T-helper 2 cell treated with Interferon-gamma antibody and Interleukin-4, amounts not matched to agents 5 μg/mL and 100 μg/mL, for 36 hours (primary cell): Measurements from ENCODE around the gene TRIM24.
"Not testable (repeated sequence)": the region's sequence is repeated elsewhere in the genome, so short reads cannot be mapped to it uniquely, and the experiment has no call there.

Experiments
- DNase-seq: peaks from one replicate; pipeline ENCODE4 v3.0.0; 2021; ENCODE audit warnings: low spot score
- H3K27ac Mint-ChIP-seq: one replicate; pipeline ENCODE4 v1.8.0; 2021; ENCODE audit warnings: mild to moderate bottlenecking, mixed read lengths
- H3K27me3 Mint-ChIP-seq: one replicate; pipeline ENCODE4 v1.8.0; 2021; ENCODE audit warnings: low read depth, mixed read lengths
- H3K36me3 Mint-ChIP-seq: one replicate; pipeline ENCODE4 v1.8.0; 2021; ENCODE audit warnings: low read depth, mixed read lengths
- H3K4me1 Mint-ChIP-seq: one replicate; pipeline ENCODE4 v1.8.0; 2021; ENCODE audit warnings: low read depth, mixed read lengths
- H3K4me3 Mint-ChIP-seq: one replicate; pipeline ENCODE4 v1.8.0; 2022; ENCODE audit warnings: mild to moderate bottlenecking, moderate library complexity, mixed read lengths
- H3K9me3 Mint-ChIP-seq: one replicate; pipeline ENCODE4 v1.8.0; 2021; ENCODE audit warnings: mixed read lengths

The TRIM24 gene

DNA sequence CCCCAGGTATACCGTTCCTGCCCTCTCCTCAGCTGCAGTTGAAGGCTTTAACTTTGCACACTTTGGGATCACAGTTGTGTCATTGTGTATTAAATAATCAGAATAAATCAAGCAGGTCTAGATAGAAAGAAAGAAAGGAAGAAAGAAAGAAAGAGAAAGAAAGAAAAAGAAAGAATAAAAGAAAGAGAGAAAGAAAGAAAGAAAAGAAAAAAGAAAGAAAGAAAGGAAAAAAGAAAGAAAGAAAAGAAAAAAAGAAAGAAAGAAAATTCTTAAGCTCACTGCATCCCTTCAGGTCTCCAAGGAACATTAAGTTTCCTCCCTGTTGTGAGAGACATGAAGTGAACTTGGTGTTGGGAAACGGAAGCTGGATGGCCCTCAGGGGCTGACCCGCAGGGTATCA, 17.2 kb upstream of the TRIM24 start:
- DNase-seq, result no peak
- Mint-ChIP-seq H3K4me1 (no peaks in the 10 kb centered on the region), H3K9me3 (no peaks in the 10 kb centered on the region), H3K27ac (no peak overlapping the region), H3K36me3 (no peaks in the 10 kb centered on the region), H3K4me3 (no peak overlapping the region), H3K27me3 (peaks cover 3% of the 10 kb centered on the region)

DNA sequence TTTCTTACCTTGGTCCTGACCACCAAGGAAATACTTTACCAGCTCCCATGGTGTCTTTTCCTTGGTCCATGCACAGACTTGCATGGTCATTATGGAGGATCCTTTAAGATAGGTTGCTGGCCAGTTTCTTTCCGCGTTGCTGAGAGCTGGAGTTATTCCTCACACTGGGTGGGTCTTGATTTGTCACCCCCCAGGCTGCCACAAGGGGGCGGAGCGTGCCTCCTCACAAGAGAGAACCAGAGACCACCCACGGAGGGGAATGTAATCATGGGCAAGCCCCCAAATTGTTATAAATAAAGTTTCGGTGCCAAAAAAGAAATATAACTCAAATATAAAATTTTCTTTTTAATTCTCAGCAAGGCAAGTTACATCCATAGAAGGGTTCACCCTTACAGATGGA, 10.5 kb upstream of the TRIM24 start:
- Mint-ChIP-seq H3K27me3 (peaks cover 9% of the 10 kb centered on the region), H3K36me3 (no peaks in the 10 kb centered on the region), H3K27ac (no peak overlapping the region), H3K4me3 (no peak overlapping the region), H3K9me3 (no peaks in the 10 kb centered on the region), H3K4me1 (no peaks in the 10 kb centered on the region)
- DNase-seq, result no peak

DNA sequence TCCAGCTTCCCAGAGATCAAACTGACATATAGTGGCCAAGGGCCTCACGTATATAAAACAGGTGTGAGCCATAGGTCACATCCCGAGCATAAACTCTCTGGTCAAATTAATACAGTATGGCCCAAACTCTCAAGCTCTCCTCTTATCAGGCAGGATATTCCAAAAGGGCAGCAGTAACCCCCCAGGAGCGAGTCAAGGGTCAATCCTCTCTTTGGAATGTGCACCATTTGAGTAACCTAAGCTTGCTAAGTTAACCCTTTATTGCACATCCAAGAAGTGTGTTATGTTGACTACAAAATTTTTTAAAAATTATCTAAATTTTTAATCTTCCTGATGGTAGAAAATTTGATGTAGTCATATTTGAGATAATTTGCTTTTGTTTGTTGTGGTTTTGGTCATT, 4.5 kb upstream of the TRIM24 start:
- no peak overlapping the region for H3K4me3 Mint-ChIP-seq
- H3K9me3 Mint-ChIP-seq, result no peaks in the 10 kb centered on the region
- H3K27me3 Mint-ChIP-seq, result peaks cover 6% of the 10 kb centered on the region
- no peak for DNase-seq
- no peak overlapping the region for H3K27ac Mint-ChIP-seq
- no peaks in the 10 kb centered on the region for H3K36me3 Mint-ChIP-seq
- H3K4me1 Mint-ChIP-seq, result peaks cover 5% of the 10 kb centered on the region

GRCh38 chr7:138456220-138456619, 3.8 kb upstream of the TRIM24 start:
- peaks cover 2% of the 10 kb centered on the region for H3K36me3 Mint-ChIP-seq
- H3K27me3 Mint-ChIP-seq, result peaks cover 6% of the 10 kb centered on the region
- H3K9me3 Mint-ChIP-seq, result no peaks in the 10 kb centered on the region
- no peak overlapping the region for H3K4me3 Mint-ChIP-seq
- peaks cover 6% of the 10 kb centered on the region for H3K4me1 Mint-ChIP-seq
- no peak for DNase-seq
- H3K27ac Mint-ChIP-seq, result no peak overlapping the region

GRCh38 chr7:138458576-138459412, 1.3 kb upstream of the TRIM24 start:
- H3K27ac Mint-ChIP-seq, result no peak overlapping the region
- DNase-seq, result no peak
- H3K4me3 Mint-ChIP-seq, result peak overlapping the region; percentile 19
- no peaks in the 10 kb centered on the region for H3K9me3 Mint-ChIP-seq
- H3K4me1 Mint-ChIP-seq, result peaks cover 18% of the 10 kb centered on the region
- H3K27me3 Mint-ChIP-seq, result no peaks in the 10 kb centered on the region
- peaks cover 10% of the 10 kb centered on the region for H3K36me3 Mint-ChIP-seq

- no peaks in the 10 kb centered on the region for H3K9me3 Mint-ChIP-seq
- peaks cover 10% of the 10 kb centered on the region for H3K36me3 Mint-ChIP-seq
- no peaks in the 10 kb centered on the region for H3K27me3 Mint-ChIP-seq
- H3K4me1 Mint-ChIP-seq, result peaks cover 18% of the 10 kb centered on the region
- H3K27ac Mint-ChIP-seq, result peak overlapping the region; percentile 80
- peak; percentile 98 for DNase-seq
- H3K4me3 Mint-ChIP-seq, result peak overlapping the region; percentile 85
Observed at GRCh38 chr7:138459413-138460175, 465 bp upstream of the TRIM24 start.

DNA sequence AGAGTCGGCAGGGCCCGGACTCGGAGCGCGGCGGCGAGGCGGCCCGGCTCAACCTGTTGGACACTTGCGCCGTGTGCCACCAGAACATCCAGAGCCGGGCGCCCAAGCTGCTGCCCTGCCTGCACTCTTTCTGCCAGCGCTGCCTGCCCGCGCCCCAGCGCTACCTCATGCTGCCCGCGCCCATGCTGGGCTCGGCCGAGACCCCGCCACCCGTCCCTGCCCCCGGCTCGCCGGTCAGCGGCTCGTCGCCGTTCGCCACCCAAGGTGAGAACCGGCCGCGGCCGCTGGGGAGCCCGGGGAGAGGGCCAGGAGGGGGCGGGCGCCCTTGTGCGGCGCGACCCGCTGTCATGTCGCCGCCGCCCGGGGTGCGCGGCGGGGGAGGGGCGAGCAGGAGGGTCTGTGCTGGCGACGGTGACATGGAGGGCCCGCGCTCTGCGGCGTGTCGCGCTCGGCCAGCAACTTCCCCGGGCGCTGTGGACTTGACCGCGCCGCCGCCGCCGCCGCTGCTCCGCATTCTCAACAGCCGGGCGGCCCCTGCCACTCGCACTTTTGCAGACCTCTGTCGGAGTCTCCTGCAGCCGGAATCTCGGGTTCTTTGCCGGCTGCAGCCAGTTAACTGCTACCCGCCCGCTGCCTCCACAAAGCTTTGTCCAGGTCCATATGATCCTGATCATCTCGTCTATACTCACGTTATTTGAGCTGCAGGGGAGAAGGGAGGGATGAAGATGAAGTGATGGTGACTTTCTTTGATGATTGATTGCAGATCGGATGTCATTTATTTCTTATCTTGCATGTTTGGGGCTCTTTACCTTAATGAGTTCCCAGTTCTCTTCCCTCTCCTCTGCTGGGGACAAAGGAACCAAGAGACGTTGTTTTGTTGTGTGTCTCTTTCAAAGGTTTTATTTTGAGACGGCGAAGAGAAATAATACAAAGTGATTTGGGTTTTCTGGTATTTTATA, 869 bp downstream of the TRIM24 start:
- Mint-ChIP-seq H3K27me3 (no peaks in the 10 kb centered on the region), H3K9me3 (no peaks in the 10 kb centered on the region), H3K36me3 (peaks cover 12% of the 10 kb centered on the region), H3K27ac (peak overlapping the region; percentile 92), H3K4me1 (peaks cover 19% of the 10 kb centered on the region), H3K4me3 (peak overlapping the region; percentile 94)
- peak; percentile 63 for DNase-seq

GRCh38 chr7:138463291-138463618, 3.2 kb downstream of the TRIM24 start:
- Mint-ChIP-seq H3K4me3 (peak overlapping the region; percentile 74), H3K4me1 (peaks cover 27% of the 10 kb centered on the region), H3K36me3 (peaks cover 16% of the 10 kb centered on the region)
- H3K27ac Mint-ChIP-seq, H3K27me3 Mint-ChIP-seq, DNase-seq, H3K9me3 Mint-ChIP-seq: not testable (repeated sequence)

- Mint-ChIP-seq H3K4me1 (peaks cover 27% of the 10 kb centered on the region), H3K27ac (no peak overlapping the region), H3K36me3 (peaks cover 27% of the 10 kb centered on the region), H3K4me3 (no peak overlapping the region), H3K27me3 (no peaks in the 10 kb centered on the region), H3K9me3 (no peaks in the 10 kb centered on the region)
- DNase-seq, result no peak
Observed at GRCh38 chr7:138465046-138465445, 5.0 kb downstream of the TRIM24 start.

- H3K9me3 Mint-ChIP-seq, DNase-seq, H3K27me3 Mint-ChIP-seq, H3K4me3 Mint-ChIP-seq: not testable (repeated sequence)
- peak overlapping the region; percentile 45 for H3K27ac Mint-ChIP-seq
- H3K4me1 Mint-ChIP-seq, result peaks cover 28% of the 10 kb centered on the region
- peaks cover 28% of the 10 kb centered on the region for H3K36me3 Mint-ChIP-seq
Observed at GRCh38 chr7:138466069-138466756, 6.2 kb downstream of the TRIM24 start.

GRCh38 chr7:138468244-138469123, 8.4 kb downstream of the TRIM24 start:
- Mint-ChIP-seq H3K9me3 (no peaks in the 10 kb centered on the region), H3K36me3 (peaks cover 21% of the 10 kb centered on the region), H3K27ac (no peak overlapping the region), H3K4me1 (peaks cover 18% of the 10 kb centered on the region), H3K4me3 (no peak overlapping the region), H3K27me3 (no peaks in the 10 kb centered on the region)
- no peak for DNase-seq

- Mint-ChIP-seq H3K4me3 (no peak overlapping the region), H3K9me3 (no peaks in the 10 kb centered on the region), H3K27me3 (no peaks in the 10 kb centered on the region), H3K36me3 (peaks cover 18% of the 10 kb centered on the region), H3K4me1 (peaks cover 21% of the 10 kb centered on the region), H3K27ac (no peak overlapping the region)
- no peak for DNase-seq
Observed at GRCh38 chr7:138470391-138471157, 10.5 kb downstream of the TRIM24 start.
